ENCODE measurements around the gene KRTAP4-8.
"Not testable (repeated sequence)": the region's sequence is repeated elsewhere in the genome, so short reads cannot be mapped to it uniquely, and the experiment has no call there.

Gene KRTAP4-8

GRCh38 chr17:41063449-41063848 lies 34.5 kb downstream of the KRTAP4-8 start:
- no peak overlapping the region for H3K4me3 ChIP-seq (ENCODE audit: low read depth, low read length)
- TF ChIP-seq CTCF (IDR thresholded peaks at IDR 0.05; ENCODE audit: low read depth, low read length) = no peak

DNA sequence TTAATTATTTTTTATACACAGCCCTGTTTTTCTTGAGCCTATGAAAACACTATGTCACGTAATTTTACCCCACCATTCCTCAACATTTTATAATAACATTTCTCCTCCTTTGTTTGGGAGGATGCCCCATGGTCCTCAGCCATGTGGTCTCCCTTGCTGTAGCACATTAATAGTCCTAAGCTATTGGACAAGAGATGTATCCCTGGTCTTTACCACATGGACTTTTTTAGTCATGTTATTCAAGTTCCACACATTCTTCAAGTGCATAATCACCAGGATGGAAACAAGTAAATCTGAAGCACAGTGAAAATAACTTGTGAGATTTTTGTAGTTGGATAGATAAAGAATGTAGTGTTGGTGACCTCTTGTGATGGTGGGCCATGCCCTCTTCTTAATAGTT lies 36.0 kb downstream of the KRTAP4-8 start:
- no peak overlapping the region for H3K4me3 ChIP-seq (ENCODE audit: low read depth, low read length)
- no peak for TF ChIP-seq CTCF (IDR thresholded peaks at IDR 0.05; ENCODE audit: low read depth, low read length)

GRCh38 chr17:41060052-41060604 lies 37.8 kb downstream of the KRTAP4-8 start, which contains the start of gene KRTAP2-3:
TSS of gene KRTAP2-3 (minus strand) at chr17:41060114. CDS start at chr17:41060050, 64 bp downstream.
- H3K4me3 ChIP-seq (ENCODE audit: low read depth, low read length) = no peak within 1 kb of the TSS
- no peak for TF ChIP-seq CTCF (IDR thresholded peaks at IDR 0.05; ENCODE audit: low read depth, low read length)

DNA sequence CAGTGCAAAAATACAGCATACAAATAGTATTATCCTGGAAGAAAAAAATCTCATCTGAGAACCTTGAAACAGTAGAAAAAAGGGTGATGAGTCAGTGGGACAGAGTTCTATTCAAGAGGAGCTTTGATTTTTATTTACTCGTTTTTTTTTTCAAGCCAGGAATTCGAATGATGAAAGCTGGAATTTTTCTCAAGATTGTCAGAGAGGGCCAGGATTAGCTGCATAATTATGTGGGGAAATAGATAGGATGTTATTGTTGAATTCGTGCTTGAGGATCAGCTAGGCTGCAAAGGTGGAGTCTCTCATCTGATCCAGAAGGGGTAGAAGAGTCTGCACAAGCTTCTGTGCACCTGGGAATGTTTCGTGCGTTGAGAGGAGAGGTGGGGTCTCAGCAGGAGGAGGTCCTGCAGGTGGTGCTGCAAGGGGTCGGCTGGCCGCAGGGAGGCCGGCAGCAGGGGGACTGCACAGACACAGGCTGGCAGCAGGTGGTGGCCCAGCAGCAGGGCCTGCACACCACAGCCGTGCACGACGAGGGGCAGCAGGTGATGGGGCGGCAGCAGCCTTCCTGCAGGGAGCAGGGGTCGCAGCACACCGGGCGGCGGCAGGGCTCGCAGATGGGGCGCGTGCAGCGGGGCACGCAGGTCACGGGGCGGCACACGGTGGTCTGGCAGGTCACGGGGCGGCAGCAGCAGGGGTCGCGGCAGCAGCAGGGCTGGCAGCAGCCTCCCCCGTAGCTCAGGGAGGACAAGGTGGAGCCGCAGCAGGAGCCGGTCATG lies 38.5 kb downstream of the KRTAP4-8 start:
- not testable (repeated sequence) for H3K4me3 ChIP-seq (ENCODE audit: low read depth, low read length)

DNA sequence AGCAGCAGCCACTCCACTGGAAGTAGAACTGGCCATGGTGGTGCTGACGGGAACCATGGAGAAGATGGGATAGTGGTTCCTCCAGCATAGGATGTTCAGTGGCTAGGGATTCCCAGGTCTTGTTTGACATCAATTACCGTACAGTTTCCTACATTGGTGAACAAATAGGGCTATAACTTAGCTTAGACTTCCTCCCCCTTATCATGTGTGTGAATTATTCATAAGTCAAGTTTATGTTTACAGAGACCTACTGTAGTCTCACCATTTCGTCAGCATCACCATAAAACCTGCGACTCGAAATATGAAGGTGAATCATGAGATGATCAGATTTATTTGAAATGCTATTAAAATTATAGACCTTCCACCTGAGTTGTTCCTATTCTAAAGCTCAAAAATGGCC lies 39.2 kb downstream of the KRTAP4-8 start:
- TF ChIP-seq CTCF (IDR thresholded peaks at IDR 0.05; ENCODE audit: low read depth, low read length) = no peak

DNA sequence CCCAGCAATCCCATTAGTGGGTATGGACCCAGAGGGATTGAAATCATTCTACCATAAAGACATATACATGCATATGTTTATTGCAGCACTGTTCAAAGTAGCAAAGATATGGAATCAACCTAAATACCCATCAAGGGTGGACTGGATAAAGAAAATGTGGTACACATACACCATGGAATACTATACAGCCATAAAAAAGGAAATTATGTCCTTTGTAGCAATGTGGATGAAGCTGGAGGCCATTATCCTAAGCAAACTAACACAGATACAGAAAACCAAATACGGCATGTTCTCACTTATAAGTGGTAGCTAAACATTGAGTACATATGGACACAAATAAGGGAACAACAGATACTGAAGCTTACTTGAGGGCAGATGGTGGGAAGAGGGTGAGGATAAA lies 40.4 kb downstream of the KRTAP4-8 start:
- no peak for TF ChIP-seq CTCF (IDR thresholded peaks at IDR 0.05; ENCODE audit: low read depth, low read length)
- H3K4me3 ChIP-seq (ENCODE audit: low read depth, low read length) = no peak overlapping the region

More for the DNA sequence above, 39.2 kb downstream of the KRTAP4-8 start:
- H3K4me3 ChIP-seq (ENCODE audit: low read depth, low read length) = no peak overlapping the region

GRCh38 chr17:41055130-41055529 lies 42.8 kb downstream of the KRTAP4-8 start, which contains the start of gene KRTAP2-2:
TSS of gene KRTAP2-2 (minus strand) at chr17:41055230. CDS start at chr17:41055211, 19 bp downstream.
- not testable (repeated sequence) for H3K4me3 ChIP-seq (ENCODE audit: low read depth, low read length)

DNA sequence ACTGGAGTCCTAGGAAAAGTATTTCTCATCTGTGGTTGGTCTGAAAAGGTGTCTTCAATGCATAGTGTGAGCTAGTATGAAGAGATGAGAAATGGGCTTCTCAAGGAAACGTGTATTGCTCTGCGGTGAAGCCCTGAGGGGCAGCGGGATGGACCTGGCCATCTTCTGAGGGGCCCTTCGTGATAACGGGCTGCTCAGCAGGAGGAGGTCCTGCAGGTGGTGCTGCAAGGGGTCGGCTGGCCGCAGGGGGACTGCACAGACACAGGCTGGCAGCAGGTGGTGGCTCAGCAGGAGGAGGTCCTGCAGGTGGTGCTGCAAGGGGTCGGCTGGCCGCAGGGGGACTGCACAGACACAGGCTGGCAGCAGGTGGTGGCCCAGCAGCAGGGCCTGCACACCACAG lies 43.4 kb downstream of the KRTAP4-8 start:
- H3K4me3 ChIP-seq (ENCODE audit: low read depth, low read length) = not testable (repeated sequence)

DNA sequence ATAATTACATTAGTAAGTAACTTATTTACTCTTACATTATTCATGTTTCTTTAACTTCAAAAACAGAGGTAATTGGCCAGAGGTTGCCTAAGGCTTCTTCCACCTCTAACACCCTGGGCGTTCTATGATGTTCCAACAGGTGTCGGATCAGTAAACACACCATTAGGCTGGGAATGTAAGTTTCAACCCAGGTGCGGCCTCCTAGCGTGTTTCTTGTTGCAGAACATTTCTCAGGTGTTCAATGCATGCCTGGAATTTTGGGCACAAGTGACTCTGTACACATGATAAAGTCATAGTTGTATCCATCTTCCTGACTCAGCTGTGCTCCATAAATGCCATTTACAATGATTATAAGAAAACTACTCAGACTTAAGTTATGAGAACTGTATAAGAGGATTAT lies 43.9 kb downstream of the KRTAP4-8 start:
- no peak overlapping the region for H3K4me3 ChIP-seq (ENCODE audit: low read depth, low read length)
- no peak for TF ChIP-seq CTCF (IDR thresholded peaks at IDR 0.05; ENCODE audit: low read depth, low read length)
